Panc1 (cell line): ENCODE measurements around the gene AKIRIN2. TPM values are rescaled to one million over a fixed set of nuclear protein-coding genes. Genes with fewer than 3 reads are reported as not detected.

ENCODE experiments used
- ATAC-seq: fragments of 200-7000 bp; cut with Tn5 transposase; 2 replicates; pipeline ENCODE4 v1.9.1; 2020; ENCODE audit warnings: mild to moderate bottlenecking, moderate library complexity
- BruUV-seq: library from RNA; stranded (reverse); fragments of 400-500 nt; replicated peaks from 2 replicates; lab custom pipeline; 2021; lab: Mats Ljungman, UMichigan
- CTCF ChIA-PET: fragments of 300-600 bp; sonication (Branson Sonifier 250); formaldehyde crosslinking; loops from one replicate; lab custom pipeline; 2022; ENCODE audit warnings: antibody characterized with exemption; lab: Charles Lee
- POLR2A ChIA-PET: fragments of 300-600 bp; sonication (Branson Sonifier 250); formaldehyde crosslinking; loops from one replicate; lab custom pipeline; 2022; ENCODE audit warnings: antibody characterized with exemption; lab: Charles Lee
- DNase-seq: peaks from one replicate; pipeline ENCODE4 v3.0.0-alpha.2; 2010; ENCODE audit warnings: low read depth, low spot score
- H3K27ac ChIP-seq: 2 replicates; pipeline ENCODE4 v1.5.1; 2011; ENCODE audit warnings: mild to moderate bottlenecking, low read length, inconsistent platforms
- H3K27me3 ChIP-seq: fragments of 200-500 bp; sonication (Bioruptor generic); 2 replicates; pipeline ENCODE4 v1.6.0; 2014; ENCODE audit warnings: low read length, inconsistent platforms; ENCODE audit not compliant: control insufficient read depth, insufficient read depth
- H3K36me3 ChIP-seq: fragments of 200-500 bp; sonication (Bioruptor generic); 2 replicates; pipeline ENCODE4 v1.5.1; 2014; ENCODE audit warnings: inconsistent platforms, mild to moderate bottlenecking, low read length, moderate library complexity; ENCODE audit not compliant: control insufficient read depth, insufficient read depth
- H3K4me1 ChIP-seq: 2 replicates; pipeline ENCODE4 v1.5.1; 2011; ENCODE audit warnings: inconsistent platforms, mild to moderate bottlenecking, low read length, moderate library complexity; ENCODE audit not compliant: control insufficient read depth, insufficient read depth
- H3K4me3 ChIP-seq, 2 experiments: 2 replicates each; pipeline ENCODE4 v1.5.1; 2011 to 2012; ENCODE audit warnings: low read depth in 2 of 2, low read length in 2 of 2, mild to moderate bottlenecking in 2 of 2, inconsistent platforms in 1 of 2, moderate library complexity in 1 of 2
- H3K9me3 ChIP-seq: fragments of 200-500 bp; sonication (Bioruptor generic); 2 replicates; pipeline ENCODE4 v1.5.1; 2014; ENCODE audit warnings: low read depth, mild to moderate bottlenecking, inconsistent platforms, low read length, moderate library complexity; ENCODE audit not compliant: control insufficient read depth, insufficient read depth
- POLR2AphosphoS5 ChIP-seq: IDR thresholded peaks from 2 replicates; pipeline ENCODE4 v1.6.1; 2012; ENCODE audit warnings: mild to moderate bottlenecking, low read depth, low read length, moderate library complexity
- SIN3A ChIP-seq: IDR thresholded peaks from 2 replicates; pipeline ENCODE4 v1.6.1; 2012; ENCODE audit warnings: low read depth, mild to moderate bottlenecking, low read length, moderate library complexity, borderline replicate concordance; ENCODE audit not compliant: insufficient read depth
- TCF7L2 ChIP-seq: IDR thresholded peaks from 2 replicates; pipeline ENCODE4 v1.6.1; 2011; ENCODE audit warnings: mild to moderate bottlenecking, low read depth, low read length, inconsistent platforms
- in situ Hi-C: cut with HindIII; loops from 2 replicates; pipeline ENCODE4 v1.10.0; 2016; ENCODE audit warnings: low sequenced_read_pairs, low pct_unique_long_range_greater_than_20kb
- intact Hi-C: fragments of 100-400 bp; cut with micrococcal nuclease; formaldehyde crosslinking; loops from one replicate; pipeline ENCODE4 v1.10.0; 2022; ENCODE audit not compliant: unreplicated experiment
- total RNA-seq: library from RNA; stranded (reverse); gene quantifications from one replicate; pipeline ENCODE4 v1.2.1, GENCODE V29; 2021; ENCODE audit not compliant: unreplicated experiment
- TF ChIP-seq, protein P1 (sequence below), 2 experiments: IDR thresholded peaks; 2 replicates each; pipeline ENCODE4 v1.6.1; 2011 to 2012; ENCODE audit warnings: low read depth in 2 of 2, control low read depth in 1 of 2, low read length in 1 of 2, mild to moderate bottlenecking in 1 of 2, moderate library complexity in 1 of 2; ENCODE audit not compliant: insufficient read depth in 1 of 2
- TF ChIP-seq, protein P2 (sequence below): fragments of 450-650 bp; IDR thresholded peaks from 2 replicates; pipeline ENCODE4 v1.5.1; 2017; ENCODE audit warnings: mild to moderate bottlenecking

AKIRIN2 gene
- total RNA-seq, 1 experiment from 2014 or later, result 47.6 TPM

DNA sequence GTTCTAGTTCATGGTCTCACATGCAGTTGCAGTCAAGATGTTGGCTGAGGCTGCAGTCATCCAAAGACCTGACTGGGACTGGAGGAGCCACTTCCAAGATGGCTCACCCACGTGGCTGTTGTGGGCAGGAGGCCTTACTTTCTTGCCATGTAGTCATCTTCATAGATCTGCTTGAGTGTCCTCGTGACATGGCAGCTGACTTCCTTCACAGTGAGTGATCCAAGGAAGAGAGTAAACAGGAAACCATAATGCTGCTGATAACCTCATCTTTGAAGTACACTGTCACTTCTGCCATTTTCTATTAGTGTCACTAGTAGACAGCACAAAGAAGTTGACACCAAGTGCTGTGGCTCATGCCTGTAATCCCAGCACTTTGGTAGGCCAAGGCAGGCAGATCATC is 40.1 kb upstream of the AKIRIN2 start:
- no peak for DNase-seq
- H3K27ac ChIP-seq, result no peak overlapping the region
- H3K36me3 ChIP-seq, result no peaks in the 10 kb centered on the region
- intact Hi-C loops (no loop called here), in situ Hi-C loops (no loop called here)
- no peaks in the 10 kb centered on the region for H3K27me3 ChIP-seq
- H3K9me3 ChIP-seq, result no peaks in the 10 kb centered on the region
- no peak overlapping the region for H3K4me3 ChIP-seq
- TF ChIP-seq, protein P1, sequence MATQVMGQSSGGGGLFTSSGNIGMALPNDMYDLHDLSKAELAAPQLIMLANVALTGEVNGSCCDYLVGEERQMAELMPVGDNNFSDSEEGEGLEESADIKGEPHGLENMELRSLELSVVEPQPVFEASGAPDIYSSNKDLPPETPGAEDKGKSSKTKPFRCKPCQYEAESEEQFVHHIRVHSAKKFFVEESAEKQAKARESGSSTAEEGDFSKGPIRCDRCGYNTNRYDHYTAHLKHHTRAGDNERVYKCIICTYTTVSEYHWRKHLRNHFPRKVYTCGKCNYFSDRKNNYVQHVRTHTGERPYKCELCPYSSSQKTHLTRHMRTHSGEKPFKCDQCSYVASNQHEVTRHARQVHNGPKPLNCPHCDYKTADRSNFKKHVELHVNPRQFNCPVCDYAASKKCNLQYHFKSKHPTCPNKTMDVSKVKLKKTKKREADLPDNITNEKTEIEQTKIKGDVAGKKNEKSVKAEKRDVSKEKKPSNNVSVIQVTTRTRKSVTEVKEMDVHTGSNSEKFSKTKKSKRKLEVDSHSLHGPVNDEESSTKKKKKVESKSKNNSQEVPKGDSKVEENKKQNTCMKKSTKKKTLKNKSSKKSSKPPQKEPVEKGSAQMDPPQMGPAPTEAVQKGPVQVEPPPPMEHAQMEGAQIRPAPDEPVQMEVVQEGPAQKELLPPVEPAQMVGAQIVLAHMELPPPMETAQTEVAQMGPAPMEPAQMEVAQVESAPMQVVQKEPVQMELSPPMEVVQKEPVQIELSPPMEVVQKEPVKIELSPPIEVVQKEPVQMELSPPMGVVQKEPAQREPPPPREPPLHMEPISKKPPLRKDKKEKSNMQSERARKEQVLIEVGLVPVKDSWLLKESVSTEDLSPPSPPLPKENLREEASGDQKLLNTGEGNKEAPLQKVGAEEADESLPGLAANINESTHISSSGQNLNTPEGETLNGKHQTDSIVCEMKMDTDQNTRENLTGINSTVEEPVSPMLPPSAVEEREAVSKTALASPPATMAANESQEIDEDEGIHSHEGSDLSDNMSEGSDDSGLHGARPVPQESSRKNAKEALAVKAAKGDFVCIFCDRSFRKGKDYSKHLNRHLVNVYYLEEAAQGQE (IDR thresholded peaks at IDR 0.05; ENCODE audit: insufficient read depth in 1 of 2, low read depth in 2 of 2, low read length in 1 of 2), result no peak
- no peak for TF ChIP-seq SIN3A
- TF ChIP-seq, protein P2, sequence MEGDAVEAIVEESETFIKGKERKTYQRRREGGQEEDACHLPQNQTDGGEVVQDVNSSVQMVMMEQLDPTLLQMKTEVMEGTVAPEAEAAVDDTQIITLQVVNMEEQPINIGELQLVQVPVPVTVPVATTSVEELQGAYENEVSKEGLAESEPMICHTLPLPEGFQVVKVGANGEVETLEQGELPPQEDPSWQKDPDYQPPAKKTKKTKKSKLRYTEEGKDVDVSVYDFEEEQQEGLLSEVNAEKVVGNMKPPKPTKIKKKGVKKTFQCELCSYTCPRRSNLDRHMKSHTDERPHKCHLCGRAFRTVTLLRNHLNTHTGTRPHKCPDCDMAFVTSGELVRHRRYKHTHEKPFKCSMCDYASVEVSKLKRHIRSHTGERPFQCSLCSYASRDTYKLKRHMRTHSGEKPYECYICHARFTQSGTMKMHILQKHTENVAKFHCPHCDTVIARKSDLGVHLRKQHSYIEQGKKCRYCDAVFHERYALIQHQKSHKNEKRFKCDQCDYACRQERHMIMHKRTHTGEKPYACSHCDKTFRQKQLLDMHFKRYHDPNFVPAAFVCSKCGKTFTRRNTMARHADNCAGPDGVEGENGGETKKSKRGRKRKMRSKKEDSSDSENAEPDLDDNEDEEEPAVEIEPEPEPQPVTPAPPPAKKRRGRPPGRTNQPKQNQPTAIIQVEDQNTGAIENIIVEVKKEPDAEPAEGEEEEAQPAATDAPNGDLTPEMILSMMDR, result no peak
- no peak for TF ChIP-seq TCF7L2
- no peak for TF ChIP-seq POLR2AphosphoS5
- no TSS peak for BruUV-seq
- CTCF ChIA-PET, result no interaction called here
- POLR2A ChIA-PET, result interaction anchor here (0.7 kb wide), 1 partner anchor 861 kb away, joined by 3 read pairs; no protein-coding TSS in a partner anchor
- no peaks in the 10 kb centered on the region; the same call in 1 of the 2 replicates for H3K4me1 ChIP-seq
- ATAC-seq, result no peak

DNA sequence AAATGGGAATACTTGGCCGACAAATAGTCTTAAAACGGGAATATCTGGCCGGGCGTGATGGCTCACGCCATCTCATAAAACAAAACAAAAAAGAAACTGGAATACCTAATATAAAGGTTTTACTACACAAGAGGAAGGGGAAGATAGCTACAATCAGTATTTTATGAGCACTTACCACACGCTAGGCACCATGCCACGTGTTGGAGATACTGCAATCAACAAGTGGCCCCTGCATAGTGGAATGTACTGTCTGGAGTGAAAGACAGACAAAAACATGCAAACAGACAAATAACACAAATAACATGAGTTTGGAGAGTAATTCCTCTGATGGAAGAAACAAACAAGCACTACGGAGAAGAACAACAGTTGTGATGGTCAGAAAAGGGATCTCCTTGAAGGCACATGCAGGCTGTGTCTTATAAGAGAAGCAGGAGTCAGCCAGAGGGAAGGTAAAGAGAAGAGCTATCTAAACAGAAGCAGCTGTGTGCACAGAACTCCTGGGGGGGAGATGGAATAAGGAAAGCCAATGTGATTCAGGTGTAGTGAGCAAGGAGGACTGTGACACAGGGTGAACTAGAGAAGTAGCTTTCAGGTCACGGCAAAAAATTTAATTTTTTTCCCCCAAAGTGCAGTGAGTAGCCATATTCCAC is 39.1 kb upstream of the AKIRIN2 start:
- CTCF ChIA-PET, result no interaction called here

More for the DNA sequence above, 39.1 kb upstream of the AKIRIN2 start:
- Histone ChIP-seq H3K27ac (no peak overlapping the region), H3K27me3 (no peaks in the 10 kb centered on the region), H3K9me3 (no peaks in the 10 kb centered on the region), H3K4me3 (no peak overlapping the region), H3K4me1 (no peaks in the 10 kb centered on the region; the same call in 1 of the 2 replicates), H3K36me3 (no peaks in the 10 kb centered on the region)
- ATAC-seq (no peak), DNase-seq (no peak)
- intact Hi-C loops (no loop called here), in situ Hi-C loops (no loop called here)
- BruUV-seq, result no TSS peak
- POLR2A ChIA-PET, result interaction anchor here (0.7 kb wide), 1 partner anchor 862 kb away, joined by 3 read pairs; no protein-coding TSS in a partner anchor
- TF ChIP-seq, protein P2, result no peak
- no peak for TF ChIP-seq TCF7L2
